HG03097 (cell line): ENCODE measurements around the gene ADISSP.

Experiments used
- ATAC-seq: cut with Tn5 transposase; IDR thresholded peaks from one replicate; pipeline ENCODE4 v1.9.1; 2021; ENCODE audit not compliant: unreplicated experiment, low FRiP score

ADISSP gene

GRCh38 chr20:3757268-3757667 lies 10.3 kb downstream of the ADISSP start:
- ATAC-seq: no peak

GRCh38 chr20:3755814-3756480 lies 11.6 kb downstream of the ADISSP start:
- ATAC-seq: no peak

- ATAC-seq: no peak
Measured at GRCh38 chr20:3755269-3755668, 12.3 kb downstream of the ADISSP start.

DNA sequence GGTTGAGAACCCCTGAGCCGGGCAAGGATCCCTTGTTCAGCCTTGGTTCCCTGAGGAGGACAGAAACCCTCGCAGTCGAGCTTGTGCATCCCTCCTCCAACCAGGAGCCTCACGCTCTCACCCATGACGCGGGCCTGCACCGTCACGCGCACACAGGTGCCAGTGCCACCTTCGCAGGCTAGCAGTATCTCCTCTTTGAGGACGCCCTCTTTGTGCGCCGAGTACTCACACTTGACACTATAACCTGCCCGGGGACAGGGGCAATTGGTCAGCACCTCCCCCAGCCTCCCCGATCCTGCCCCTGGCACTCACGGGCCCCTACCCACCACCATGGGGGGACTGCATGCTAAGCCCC lies 13.3 kb downstream of the ADISSP start:
- ATAC-seq: no peak

GRCh38 chr20:3753501-3754275 lies 13.9 kb downstream of the ADISSP start:
- no peak for ATAC-seq

- no peak for ATAC-seq
Measured at GRCh38 chr20:3753098-3753497, 14.5 kb downstream of the ADISSP start.

- ATAC-seq: no peak
Measured at GRCh38 chr20:3752386-3752759, 15.2 kb downstream of the ADISSP start.

- no peak for ATAC-seq
Measured at GRCh38 chr20:3751675-3752385, 15.7 kb downstream of the ADISSP start.

- ATAC-seq: no peak
Measured at GRCh38 chr20:3751305-3751674, 16.3 kb downstream of the ADISSP start.

DNA sequence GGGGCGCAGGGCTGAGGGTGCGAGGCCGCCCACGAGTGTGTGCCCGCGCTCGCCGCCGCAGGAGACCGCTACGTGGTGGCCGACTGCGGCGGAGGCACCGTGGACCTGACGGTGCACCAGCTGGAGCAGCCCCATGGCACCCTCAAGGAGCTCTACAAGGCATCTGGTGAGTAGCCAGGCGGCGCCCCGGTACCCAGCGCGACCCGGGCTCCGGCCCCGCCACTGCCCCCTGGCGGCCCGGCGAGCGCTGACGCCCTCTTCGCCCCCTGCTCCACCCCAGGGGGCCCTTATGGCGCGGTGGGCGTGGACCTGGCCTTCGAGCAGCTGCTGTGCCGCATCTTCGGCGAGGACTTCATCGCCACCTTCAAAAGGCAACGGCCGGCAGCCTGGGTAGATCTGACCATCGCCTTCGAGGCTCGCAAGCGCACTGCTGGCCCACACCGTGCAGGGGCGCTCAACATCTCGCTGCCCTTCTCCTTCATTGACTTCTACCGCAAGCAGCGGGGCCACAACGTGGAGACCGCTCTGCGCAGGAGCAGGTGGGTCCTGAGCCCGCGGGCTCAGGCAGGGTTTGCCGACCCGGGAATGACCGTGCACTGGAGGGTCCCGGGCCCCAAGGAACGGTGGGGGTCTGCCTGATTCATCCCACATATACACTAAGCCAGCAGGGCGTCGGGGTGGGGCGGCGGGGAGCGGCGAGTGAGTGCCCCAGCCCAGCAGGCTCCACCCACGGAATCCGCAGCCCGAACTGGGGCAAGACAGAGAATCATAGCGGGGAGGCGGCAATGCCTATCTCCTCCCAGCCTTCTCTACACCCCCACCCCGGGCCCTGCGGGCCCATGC lies 17.6 kb downstream of the ADISSP start:
- ATAC-seq: no peak

DNA sequence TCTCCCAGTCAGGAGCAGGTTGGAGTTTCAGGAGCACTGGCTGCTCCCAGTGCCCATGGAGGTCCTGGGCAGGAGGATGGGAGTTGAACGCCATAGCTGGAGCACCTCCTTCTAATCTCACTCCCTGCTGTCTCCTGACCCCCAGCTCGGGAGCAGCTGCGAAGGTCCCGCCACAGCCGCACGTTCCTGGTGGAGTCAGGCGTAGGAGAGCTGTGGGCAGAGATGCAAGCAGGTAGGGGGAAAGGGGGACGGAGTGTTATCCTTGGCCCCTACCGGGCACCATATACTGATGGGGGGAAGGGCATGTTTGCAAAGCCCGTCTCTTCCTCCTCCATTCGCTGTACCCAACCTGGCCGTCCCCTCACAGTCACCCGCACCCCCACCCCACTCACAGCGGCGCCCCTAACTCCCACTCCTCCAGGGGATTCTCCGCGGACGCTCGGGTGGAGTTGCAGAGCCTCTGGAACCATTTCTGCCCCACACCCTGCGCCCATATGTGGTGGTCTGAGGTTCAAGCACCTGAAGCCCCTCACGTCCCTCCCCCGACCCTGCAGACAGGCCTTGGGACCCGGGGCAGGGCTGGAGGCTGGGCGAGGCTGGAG lies 18.4 kb downstream of the ADISSP start:
- no peak for ATAC-seq

- ATAC-seq: no peak
Measured at GRCh38 chr20:3748073-3748472, 19.5 kb downstream of the ADISSP start.

- ATAC-seq: no peak
Measured at GRCh38 chr20:3747471-3747870, 20.1 kb downstream of the ADISSP start.

GRCh38 chr20:3745686-3746173 lies 21.8 kb downstream of the ADISSP start:
- ATAC-seq: no peak

GRCh38 chr20:3744806-3745685 lies 22.5 kb downstream of the ADISSP start:
- no peak for ATAC-seq

GRCh38 chr20:3744037-3744436 lies 23.5 kb downstream of the ADISSP start:
- ATAC-seq: no peak

DNA sequence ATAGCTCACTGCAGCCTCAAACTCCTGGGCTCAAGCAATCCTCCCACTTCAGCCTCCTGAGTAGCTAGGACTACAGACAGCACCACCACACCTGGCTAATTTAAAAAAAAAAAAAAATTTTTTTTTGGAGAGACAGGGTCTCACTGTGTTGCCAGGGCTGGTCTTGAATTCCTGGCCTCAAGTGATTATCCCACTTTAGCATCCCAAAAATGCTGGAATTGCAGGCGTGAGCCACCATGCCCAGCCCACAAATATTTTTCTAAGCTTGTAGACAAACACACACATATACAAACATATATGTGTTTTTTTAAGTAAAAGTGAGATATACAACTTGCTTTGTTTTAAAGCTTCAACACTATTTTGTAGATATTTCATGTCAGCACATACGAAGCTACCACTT lies 24.3 kb downstream of the ADISSP start:
- no peak for ATAC-seq

DNA sequence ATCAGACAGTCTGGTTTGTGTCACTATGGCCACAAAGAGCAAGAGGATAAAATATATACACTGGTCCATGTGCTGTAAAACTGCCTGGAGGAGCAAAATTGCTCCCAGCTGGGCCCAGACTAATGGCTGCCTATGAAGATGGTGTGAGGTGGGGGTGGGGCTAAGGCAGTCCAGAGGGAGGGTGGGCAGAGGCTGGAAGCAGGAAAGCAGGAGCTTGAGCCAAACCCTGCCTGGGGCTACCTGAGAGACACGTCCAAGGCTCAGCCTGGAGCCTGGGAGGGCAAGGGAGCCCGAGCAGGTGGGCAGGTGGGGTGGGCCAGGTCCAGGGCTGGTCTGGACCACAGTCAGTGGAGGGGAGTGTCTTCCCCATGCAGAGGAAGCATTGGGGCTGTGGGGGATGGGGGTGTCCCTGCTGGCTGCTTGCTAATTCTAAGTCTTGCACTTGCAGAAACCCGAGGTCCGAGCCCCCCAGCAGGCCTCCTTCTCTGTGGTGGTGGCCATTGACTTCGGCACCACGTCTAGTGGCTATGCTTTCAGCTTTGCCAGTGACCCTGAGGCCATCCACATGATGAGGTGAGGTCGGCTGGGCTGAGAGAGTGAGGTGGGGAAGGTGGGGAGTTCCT lies 25.6 kb downstream of the ADISSP start:
- ATAC-seq: no peak
